HG02938 (cell line): Measurements from ENCODE around the gene GALT.
A peak's percentile ranks its signal among the peaks of the same experiment; 100 is the strongest.

ENCODE experiments used
- ATAC-seq: cut with Tn5 transposase; IDR thresholded peaks from one replicate; pipeline ENCODE4 v1.9.1; 2021; ENCODE audit warnings: mild to moderate bottlenecking, moderate library complexity; ENCODE audit not compliant: unreplicated experiment

GALT gene

GRCh38 chr9:34651321-34651720, 4.8 kb downstream of the GALT start:
- no peak for ATAC-seq

DNA sequence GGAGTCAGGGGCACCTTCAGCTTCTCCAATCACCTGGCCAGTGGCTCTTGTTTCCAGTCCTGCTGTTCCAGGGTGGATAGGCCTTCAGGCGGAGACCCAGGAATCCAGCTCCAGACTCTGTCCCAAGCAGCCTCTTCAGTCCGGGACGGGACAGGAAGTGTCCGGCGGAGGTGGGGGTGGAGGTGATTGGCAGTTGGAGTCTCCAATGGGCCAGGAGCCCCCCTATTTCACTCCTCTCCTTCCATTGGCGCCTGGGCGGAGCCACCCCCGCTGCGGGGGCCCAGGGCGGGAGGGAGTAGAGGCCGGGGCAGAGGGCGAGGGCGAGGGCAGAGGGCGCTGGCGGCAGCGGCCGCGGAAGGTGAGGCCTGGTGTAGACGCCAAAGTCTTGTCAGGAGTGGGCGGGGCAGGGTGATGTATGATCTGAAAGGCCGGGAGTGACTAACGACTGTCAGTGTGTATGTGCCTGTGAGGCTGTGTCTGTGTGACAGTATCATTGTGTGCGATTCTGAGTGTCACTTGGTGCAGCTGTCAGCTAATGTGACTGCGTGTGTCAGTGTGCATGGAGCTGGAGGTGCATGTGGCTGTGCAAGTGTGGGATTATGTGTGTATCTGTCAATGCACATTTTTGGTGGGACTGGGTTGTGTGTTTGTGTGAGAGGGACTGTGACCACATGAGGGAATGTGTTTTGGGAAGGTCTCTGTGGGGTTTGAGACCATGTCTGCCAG, 5.6 kb downstream of the GALT start, which contains the start of gene IL11RA:
TSS of gene IL11RA (plus strand) at position 310 of the 726 bp plus-strand sequence. CDS start 3,033 bp downstream, outside the sequence.
- ATAC-seq, result no peak

DNA sequence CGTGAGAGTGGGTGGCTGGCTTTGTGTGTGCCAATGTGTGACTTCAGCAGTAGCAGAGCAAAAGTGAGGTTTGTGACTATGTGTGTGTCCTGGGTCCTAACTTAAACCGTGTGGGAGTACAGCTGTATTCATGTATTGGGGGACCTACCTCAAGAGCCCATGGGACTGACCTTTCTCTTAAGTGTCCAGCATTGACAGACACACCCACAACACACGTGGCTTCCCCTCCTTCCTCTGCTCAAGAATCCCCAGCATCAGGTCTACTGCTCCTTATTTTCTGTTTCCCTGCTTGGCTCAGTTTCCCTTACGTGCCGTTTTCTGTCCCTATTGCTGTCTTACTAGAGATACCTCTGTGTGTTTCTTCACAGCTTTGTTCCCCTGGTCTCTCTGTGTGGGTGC, 6.1 kb downstream of the GALT start:
- ATAC-seq, result no peak

- no peak for ATAC-seq
These were observed 6.9 kb downstream of the GALT start for GRCh38 chr9:34653151-34654072.

DNA sequence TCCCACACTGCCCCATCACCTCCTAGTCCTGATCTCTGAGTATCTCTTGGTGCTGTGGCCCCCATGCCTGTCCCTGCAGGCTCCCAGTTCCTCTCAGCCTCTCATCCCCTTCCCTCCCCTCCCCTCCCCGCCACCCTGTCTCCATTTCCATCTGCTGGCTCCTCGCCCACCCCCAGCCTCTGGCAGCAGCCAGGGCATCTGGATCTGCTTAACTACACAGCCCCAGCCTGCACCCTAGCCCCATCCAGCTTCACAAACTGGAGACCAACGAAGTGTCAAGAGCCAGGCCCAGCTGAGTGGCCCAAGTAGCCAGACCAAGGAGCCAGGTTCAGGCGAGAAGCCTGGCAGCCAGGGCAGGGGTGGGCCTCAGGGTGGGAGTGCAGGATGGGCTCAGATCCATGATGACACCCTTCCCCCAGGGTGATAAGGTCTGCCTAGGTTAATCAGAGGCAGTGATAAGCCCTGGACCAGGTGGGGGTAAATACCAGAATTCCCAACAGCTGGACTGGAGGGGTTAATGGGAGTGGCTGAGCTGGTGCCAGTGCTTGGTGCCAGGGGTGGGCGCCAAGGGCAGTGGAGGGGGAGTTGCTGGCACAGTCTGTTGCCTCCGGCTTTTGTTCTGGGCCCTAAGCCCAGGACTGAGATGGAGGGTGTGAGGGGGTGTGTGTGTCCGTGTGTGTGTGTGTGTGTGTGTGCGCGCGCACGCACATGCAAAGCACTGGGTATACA, 8.0 kb downstream of the GALT start:
- no peak for ATAC-seq

- no peak for ATAC-seq
These were observed 8.9 kb downstream of the GALT start for GRCh38 chr9:34655394-34655793.

GRCh38 chr9:34656992-34657391, 10.5 kb downstream of the GALT start:
- ATAC-seq, result no peak

DNA sequence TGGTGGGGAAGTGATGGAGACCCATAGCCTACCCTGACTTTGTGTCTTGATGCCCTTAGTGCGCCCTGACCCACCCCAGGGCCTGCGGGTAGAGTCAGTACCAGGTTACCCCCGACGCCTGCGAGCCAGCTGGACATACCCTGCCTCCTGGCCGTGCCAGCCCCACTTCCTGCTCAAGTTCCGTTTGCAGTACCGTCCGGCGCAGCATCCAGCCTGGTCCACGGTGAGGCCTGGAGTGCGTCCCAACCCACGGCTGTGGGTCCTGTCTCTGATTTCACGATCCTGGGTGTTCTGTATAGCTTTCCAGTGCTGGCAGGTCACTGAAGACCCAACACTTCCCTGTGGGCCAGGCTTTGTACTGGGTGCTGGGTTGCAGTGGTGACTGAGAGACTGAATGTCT, 12.0 kb downstream of the GALT start:
- ATAC-seq, result no peak

DNA sequence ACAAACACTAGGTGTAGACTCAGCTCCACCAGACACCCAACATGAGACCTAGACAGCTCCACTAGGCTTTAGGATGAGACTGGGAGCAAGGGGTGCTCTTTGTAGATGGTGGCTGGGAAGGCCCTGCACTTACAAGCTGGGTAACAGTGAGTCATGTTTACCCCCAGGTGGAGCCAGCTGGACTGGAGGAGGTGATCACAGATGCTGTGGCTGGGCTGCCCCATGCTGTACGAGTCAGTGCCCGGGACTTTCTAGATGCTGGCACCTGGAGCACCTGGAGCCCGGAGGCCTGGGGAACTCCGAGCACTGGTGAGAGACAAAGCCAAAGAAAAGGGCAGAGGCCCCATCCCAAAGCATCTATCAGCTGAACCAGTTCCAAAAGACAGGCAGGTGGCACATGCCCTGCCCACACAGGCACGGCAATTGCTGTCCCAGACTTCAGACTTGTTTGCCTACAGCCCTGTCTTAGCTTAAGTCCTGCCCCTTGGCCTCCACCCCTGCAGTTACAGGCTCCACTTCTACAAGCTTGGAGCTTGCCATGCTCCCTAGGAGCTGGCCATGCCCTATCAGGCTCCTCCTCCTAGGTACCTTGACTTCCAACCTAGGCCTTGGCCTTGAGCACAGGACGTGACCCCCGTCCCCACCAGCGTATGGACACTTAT, 13.2 kb downstream of the GALT start:
- ATAC-seq, result no peak

DNA sequence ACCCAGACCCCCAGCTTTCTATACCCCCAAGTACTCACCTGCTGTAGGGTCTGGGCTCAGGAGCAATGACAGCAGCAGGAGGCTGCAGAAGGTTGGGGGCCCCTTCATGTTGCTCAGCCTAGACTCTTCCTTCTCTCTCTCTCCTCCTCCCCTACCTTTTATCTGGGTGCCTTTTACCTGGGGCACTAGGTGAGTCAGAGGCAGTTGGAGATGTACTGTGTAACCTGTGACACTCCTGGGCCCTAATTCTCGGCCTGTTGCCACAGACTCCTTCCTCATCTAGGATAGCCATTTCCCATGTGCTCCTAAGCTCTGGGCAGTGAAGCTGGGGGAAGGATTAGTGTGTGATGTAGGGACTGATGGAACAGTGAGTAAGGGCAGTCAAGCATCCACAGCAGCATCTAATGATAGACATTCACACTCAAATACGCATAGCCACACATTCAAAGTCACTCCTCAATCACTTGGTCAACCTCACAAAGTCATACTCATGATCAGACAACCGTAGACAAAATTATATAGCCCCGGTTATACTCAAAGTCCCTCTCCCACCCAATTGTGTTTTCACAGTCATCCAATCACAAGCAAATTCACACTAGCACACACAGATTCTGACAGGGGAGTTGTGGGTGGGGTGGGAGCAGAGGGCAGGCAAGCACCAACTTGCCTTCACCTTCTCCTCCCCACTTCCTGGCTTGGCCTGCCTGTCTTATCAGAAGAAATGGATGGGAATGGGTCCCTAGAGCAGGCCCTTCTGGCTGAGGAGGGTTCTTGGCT, 16.2 kb downstream of the GALT start, which contains the start of gene CCL27:
TSS of gene CCL27 (minus strand) at position 132 of the 777 bp plus-strand sequence. CDS start at position 108, 24 bp downstream.
- ATAC-seq, result no peak

GRCh38 chr9:34663303-34663605, 16.8 kb downstream of the GALT start:
- ATAC-seq, result no peak

DNA sequence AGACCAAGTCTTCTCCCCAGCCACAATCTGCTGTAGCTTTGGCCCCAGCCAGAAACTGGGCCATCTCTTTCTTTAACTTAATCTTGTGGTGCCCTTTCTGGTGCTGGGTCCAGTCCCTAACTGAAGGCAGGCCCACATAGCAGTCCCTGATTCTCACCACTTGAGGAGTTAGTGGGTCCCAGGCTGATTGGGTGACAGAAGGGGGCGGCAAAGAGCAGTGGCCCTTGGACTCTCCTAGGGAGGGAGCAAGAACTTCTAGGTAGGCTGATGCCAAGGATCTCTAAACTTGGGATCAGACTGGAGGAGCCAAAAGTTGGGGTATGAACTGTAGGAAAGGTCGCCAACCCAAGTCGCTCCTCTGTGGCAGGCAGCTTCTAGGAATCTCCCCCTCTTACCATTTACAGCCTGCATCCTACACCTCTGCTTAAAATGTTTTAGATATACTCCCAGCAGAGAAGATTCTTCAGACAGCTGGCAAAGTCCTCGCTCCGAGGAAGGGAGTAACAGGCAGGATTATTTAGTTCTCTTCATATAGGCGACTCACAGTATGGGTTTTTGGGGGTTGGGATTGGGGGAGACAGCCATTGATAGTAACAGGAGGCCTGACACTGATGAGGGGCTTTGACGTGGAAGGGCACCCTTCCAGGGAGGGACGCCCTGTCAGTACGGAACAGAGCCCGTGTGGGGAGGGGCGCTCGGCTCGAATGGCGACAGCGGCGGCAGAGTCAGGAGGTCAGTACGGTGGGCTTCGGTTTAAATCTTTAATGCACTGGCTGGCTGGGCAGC, 18.0 kb downstream of the GALT start:
- ATAC-seq, result peak; percentile 58

DNA sequence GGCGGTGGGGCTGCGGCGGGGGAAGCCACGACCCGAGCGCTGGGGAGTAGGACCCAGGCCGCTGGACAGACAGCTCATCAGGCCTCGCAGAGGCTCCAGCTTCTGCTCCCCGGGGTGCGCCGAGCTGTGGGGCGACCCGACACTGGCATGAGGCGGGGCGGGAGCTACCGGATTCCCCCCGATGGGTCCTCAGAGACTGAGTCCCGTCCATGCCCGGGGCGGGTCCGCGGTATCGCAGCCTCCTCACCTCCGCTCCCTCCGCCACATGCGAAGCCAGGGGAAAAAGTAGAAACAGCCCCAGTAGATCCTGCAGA, 18.5 kb downstream of the GALT start:
- no peak for ATAC-seq

- ATAC-seq, result peak; percentile 48
These were observed 19.1 kb downstream of the GALT start for GRCh38 chr9:34665381-34666250.

DNA sequence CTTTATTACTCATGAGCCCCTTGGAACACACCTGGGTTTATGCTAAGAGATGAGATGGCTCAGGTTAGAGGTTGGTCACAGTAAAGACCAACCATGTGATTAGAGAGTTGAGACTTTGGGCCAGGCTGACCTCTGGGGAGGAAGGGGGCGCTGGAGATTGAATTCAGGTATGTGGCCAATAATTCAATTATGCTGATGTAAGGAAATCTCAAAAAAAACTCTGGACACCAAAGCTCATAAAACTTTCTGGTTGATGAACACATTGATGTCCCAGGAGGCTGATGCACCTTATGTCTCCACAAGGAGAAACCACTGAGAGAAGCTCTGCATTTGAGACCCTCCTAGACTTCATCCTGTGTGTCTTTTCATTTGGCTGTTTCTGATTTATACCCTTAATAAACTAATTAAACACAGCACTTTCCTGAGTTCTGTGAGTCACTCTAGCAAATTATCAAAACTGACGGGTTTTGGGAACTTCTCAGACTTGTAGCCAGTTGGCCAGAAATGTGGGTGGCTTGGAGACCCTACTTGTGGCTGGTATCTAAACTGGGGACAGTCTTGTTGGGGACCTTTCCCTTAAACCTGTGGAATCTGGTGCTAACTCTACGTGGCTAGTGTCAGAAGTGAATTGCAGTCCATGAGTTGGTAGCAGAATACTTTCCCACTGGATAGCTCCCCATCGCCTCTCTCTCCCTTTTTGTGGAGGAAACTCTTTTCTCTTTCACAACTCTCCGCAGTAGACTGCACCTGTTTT, 23.5 kb downstream of the GALT start:
- ATAC-seq, result no peak

GRCh38 chr9:34671307-34671706, 24.8 kb downstream of the GALT start:
- no peak for ATAC-seq

DNA sequence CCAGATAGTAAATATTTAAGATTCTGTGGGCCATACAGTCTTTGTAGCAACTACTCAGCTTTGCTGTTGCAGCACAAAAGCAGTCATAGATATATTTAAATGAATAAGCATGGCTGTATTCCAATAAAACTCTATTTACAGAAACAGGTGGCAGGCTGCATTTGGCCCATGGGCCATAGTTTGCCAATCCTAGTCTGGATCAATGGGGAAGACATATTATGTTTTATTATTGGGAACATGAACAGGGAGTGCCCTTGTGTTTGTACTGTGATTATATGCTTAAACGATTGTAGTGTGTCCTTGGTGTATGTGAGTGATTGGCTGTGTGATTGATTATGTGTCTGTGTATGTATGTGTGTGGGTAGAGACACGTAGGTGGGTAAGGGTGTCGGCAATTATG, 28.0 kb downstream of the GALT start:
- ATAC-seq, result no peak
